Stimulated activated CD4-positive, alpha-beta T cell treated with anti-CD3 and anti-CD28 coated beads, Interleukin-15, amount 100 ng/mL, for 48 hours (primary cell): Measurements from ENCODE around the gene ERMP1.
"Not testable (repeated sequence)": the region's sequence is repeated elsewhere in the genome, so short reads cannot be mapped to it uniquely, and the experiment has no call there.

Experiments used
- DNase-seq, 2 donors: peaks; one replicate each; pipeline ENCODE4 v3.0.0-alpha.2; 2020; ENCODE audit warnings: low read depth in 2 of 2

ERMP1 gene

GRCh38 chr9:5820425-5820824 lies 12.5 kb downstream of the ERMP1 start:
- DNase-seq = no peak

- no peak for DNase-seq
Observed at GRCh38 chr9:5819174-5819573, 13.7 kb downstream of the ERMP1 start.

GRCh38 chr9:5818424-5819142 lies 14.3 kb downstream of the ERMP1 start:
- no peak for DNase-seq

GRCh38 chr9:5817862-5818261 lies 15.1 kb downstream of the ERMP1 start:
- no peak for DNase-seq

- DNase-seq = no peak
Observed at GRCh38 chr9:5815461-5815860, 17.5 kb downstream of the ERMP1 start.

- DNase-seq = no peak
Observed at GRCh38 chr9:5813824-5814223, 19.1 kb downstream of the ERMP1 start.

- no peak for DNase-seq
Observed at GRCh38 chr9:5811751-5812150, 21.2 kb downstream of the ERMP1 start.

GRCh38 chr9:5805478-5805877 lies 27.4 kb downstream of the ERMP1 start:
- no peak for DNase-seq

GRCh38 chr9:5801739-5802113 lies 31.2 kb downstream of the ERMP1 start:
- DNase-seq = no peak

GRCh38 chr9:5800969-5801738 lies 31.8 kb downstream of the ERMP1 start:
- no peak for DNase-seq

GRCh38 chr9:5800378-5800777 lies 32.5 kb downstream of the ERMP1 start:
- not testable (repeated sequence) for DNase-seq

- no peak for DNase-seq
Observed at GRCh38 chr9:5799314-5799713, 33.6 kb downstream of the ERMP1 start.

GRCh38 chr9:5798581-5798980 lies 34.3 kb downstream of the ERMP1 start:
- DNase-seq = no peak

GRCh38 chr9:5796298-5796697 lies 36.6 kb downstream of the ERMP1 start:
- DNase-seq = no peak

GRCh38 chr9:5793812-5794211 lies 39.1 kb downstream of the ERMP1 start:
- DNase-seq = no peak

- no peak for DNase-seq
Observed at GRCh38 chr9:5791870-5792269, 41.0 kb downstream of the ERMP1 start.

- no peak for DNase-seq
Observed at GRCh38 chr9:5790923-5791322, 42.0 kb downstream of the ERMP1 start.

- no peak for DNase-seq
Observed at GRCh38 chr9:5789489-5789888, 43.4 kb downstream of the ERMP1 start.

- DNase-seq = no peak
Observed at GRCh38 chr9:5787759-5788302, 45.1 kb downstream of the ERMP1 start.

GRCh38 chr9:5787220-5787619 lies 45.7 kb downstream of the ERMP1 start:
- no peak for DNase-seq

- DNase-seq = no peak
Observed at GRCh38 chr9:5786370-5787127, 46.4 kb downstream of the ERMP1 start.

GRCh38 chr9:5784526-5785315 lies 48.2 kb downstream of the ERMP1 start:
- DNase-seq = no peak
